GM12878 (cell line): ENCODE measurements around the gene PLB1. TPM values are rescaled to one million over a fixed set of nuclear protein-coding genes. Genes with fewer than 3 reads are reported as not detected.

Source experiments
- ATAC-seq: fragments of 200-7000 bp; cut with Tn5 transposase; 3 replicates; pipeline ENCODE4 v1.9.1; 2020; ENCODE audit warnings: mild to moderate bottlenecking, moderate library complexity
- BruUV-seq: library from RNA; stranded (reverse); fragments of 400-500 nt; replicated peaks from 2 replicates; lab custom pipeline; 2021; lab: Mats Ljungman, UMichigan
- CTCF ChIA-PET: fragments of 300-600 bp; sonication (Branson Sonifier 250); formaldehyde crosslinking; extraction: SDS; loops from one replicate; lab custom pipeline; 2021; ENCODE audit warnings: inconsistent platforms; lab: Yijun Ruan, JAX
- POLR2A ChIA-PET: fragments of 350-600 bp; formaldehyde crosslinking; extraction: SDS; loops from one replicate; lab custom pipeline; 2021; ENCODE audit warnings: inconsistent platforms; lab: Charles Lee
- RAD21 ChIA-PET: fragments of 300-600 bp; sonication (Branson Sonifier 250); formaldehyde crosslinking; loops from one replicate; lab custom pipeline; 2023; ENCODE audit warnings: antibody characterized with exemption; ENCODE audit not compliant: unreplicated experiment; lab: Charles Lee
- SMC1A ChIA-PET: fragments of 300-600 bp; sonication (Branson Sonifier 250); formaldehyde crosslinking; loops from one replicate; lab custom pipeline; 2023; ENCODE audit not compliant: unreplicated experiment, uncharacterized antibody; lab: Charles Lee
- DNase-seq: peaks from one replicate; pipeline ENCODE4 v3.0.0-alpha.2; 2011; ENCODE audit warnings: low read depth, low spot score
- FAIRE-seq: peaks from 3 replicates; lab custom pipeline; 2011; peaks lifted over from hg19 to GRCh38; lab: Jason Lieb, UNC
- H2AFZ ChIP-seq: 2 replicates; pipeline ENCODE4 v1.6.0; 2011; ENCODE audit warnings: low read depth, low read length, control low read depth; ENCODE audit not compliant: control insufficient read depth
- H3K27ac ChIP-seq: 2 replicates; pipeline ENCODE4 v1.5.1; 2011; ENCODE audit warnings: control low read depth; ENCODE audit not compliant: control insufficient read depth, insufficient read depth
- H3K27me3 ChIP-seq, 2 experiments: replicated peaks in 1 of 2; 2 replicates each; pipeline versions ENCODE4 v1.6.0 to v1.6.1; 2011; ENCODE audit warnings: low read length in 1 of 2; ENCODE audit not compliant: control insufficient read depth in 2 of 2, insufficient read depth in 2 of 2
- H3K36me3 ChIP-seq, 2 experiments: 2 replicates each; pipeline ENCODE4 v1.5.1; 2011; ENCODE audit warnings: low read length in 1 of 2; ENCODE audit not compliant: control insufficient read depth in 2 of 2, insufficient read depth in 2 of 2
- H3K4me1 ChIP-seq: 2 replicates; pipeline ENCODE4 v1.6.1; 2011; ENCODE audit warnings: mild to moderate bottlenecking, low read length, moderate library complexity, mixed read lengths; ENCODE audit not compliant: control insufficient read depth, insufficient read depth
- H3K4me2 ChIP-seq: 2 replicates; pipeline ENCODE4 v1.6.0; 2011; ENCODE audit warnings: control low read depth; ENCODE audit not compliant: control insufficient read depth, insufficient read depth
- H3K4me3 ChIP-seq: fragments of 200-600 bp; sonication (generic); 2 replicates; pipeline ENCODE4 v1.5.1; 2016
- H3K79me2 ChIP-seq: 2 replicates; pipeline ENCODE4 v1.6.0; 2011; ENCODE audit warnings: low read length; ENCODE audit not compliant: control insufficient read depth, insufficient read depth
- H3K9ac ChIP-seq: 2 replicates; pipeline ENCODE4 v1.8.0; 2011; ENCODE audit warnings: low read length, control low read depth, mixed read lengths; ENCODE audit not compliant: control insufficient read depth, insufficient read depth
- H3K9me3 ChIP-seq: replicated peaks from 3 replicates; pipeline ENCODE4 v1.5.1; 2011; ENCODE audit warnings: mild to moderate bottlenecking, low read length; ENCODE audit not compliant: control insufficient read depth, insufficient read depth
- H4K20me1 ChIP-seq: 2 replicates; pipeline ENCODE4 v1.6.0; 2011; ENCODE audit not compliant: control insufficient read depth, insufficient read depth
- BHLHE40 ChIP-seq, 2 experiments: fragments of 450-650 bp in 1 of 2; IDR thresholded peaks; 2 replicates each; pipeline ENCODE4 v1.6.1; 2011 to 2017; ENCODE audit warnings: low read depth in 2 of 2, borderline replicate concordance in 1 of 2, improper control_type of control experiment in 1 of 2, low read length in 1 of 2, mild to moderate bottlenecking in 1 of 2
- E2F4 ChIP-seq: IDR thresholded peaks from 2 replicates; pipeline ENCODE4 v1.6.1; 2012; ENCODE audit warnings: low read depth, low read length, improper control_type of control experiment
- IKZF2 ChIP-seq, 2 experiments: fragments of 450-650 bp; IDR thresholded peaks; 2 replicates each; pipeline ENCODE4 v1.6.1; 2017; ENCODE audit warnings: mild to moderate bottlenecking in 2 of 2, moderate library complexity in 2 of 2
- NFXL1 ChIP-seq: fragments of 450-650 bp; IDR thresholded peaks from 2 replicates; pipeline ENCODE4 v1.6.1; 2017; ENCODE audit warnings: antibody characterized with exemption, mild to moderate bottlenecking, borderline replicate concordance
- PKNOX1 ChIP-seq: fragments of 450-650 bp; IDR thresholded peaks from 2 replicates; pipeline ENCODE4 v1.6.1; 2016; ENCODE audit warnings: mild to moderate bottlenecking
- RAD21 ChIP-seq: IDR thresholded peaks from 2 replicates; pipeline ENCODE4 v1.6.1; 2011; ENCODE audit warnings: mild to moderate bottlenecking, low read depth, low read length, moderate library complexity; ENCODE audit not compliant: insufficient read depth
- SIN3A ChIP-seq: IDR thresholded peaks from 2 replicates; pipeline ENCODE4 v1.6.1; 2012; ENCODE audit warnings: low read depth, low read length, improper control_type of control experiment
- SPI1 ChIP-seq: IDR thresholded peaks from 2 replicates; pipeline ENCODE4 v1.6.1; 2011; ENCODE audit warnings: low read depth, mild to moderate bottlenecking, low read length, moderate library complexity, borderline replicate concordance; ENCODE audit not compliant: insufficient read depth
- WRNIP1 ChIP-seq: IDR thresholded peaks from 2 replicates; pipeline ENCODE4 v1.6.1; 2011; ENCODE audit warnings: low read depth, low read length, improper control_type of control experiment, borderline replicate concordance
- WGBS: methylation state at CpG from one replicate; pipeline ENCODE4 v1.1.6; 2016; ENCODE audit warnings: low lambda C conversion rate; ENCODE audit not compliant: insufficient replicate concordance, insufficient coverage; ENCODE audit errors: missing lambda C conversion rate; 5-methylcytosine and 5-hydroxymethylcytosine counted together
- in situ Hi-C: fragments of 300-500 bp; cut with MboI; formaldehyde crosslinking; loops from 9 replicates; pipeline ENCODE4 v1.14.3; 2018; ENCODE audit warnings: mixed read lengths
- intact Hi-C: fragments of 100-400 bp; cut with micrococcal nuclease; formaldehyde crosslinking; loops from one replicate; pipeline ENCODE4 v1.14.2; 2022; ENCODE audit not compliant: unreplicated experiment
- polyA plus RNA-seq, 11 experiments: library from polyadenylated mRNA; depleted of rRNA in 4 of 11; unstranded in 6 of 11; stranded (reverse) in 5 of 11; fragments of >200 nt; fragmentation: Nextera tagmentation in 4 of 11; fragmentation: Illumina TruSeq in 1 of 11; extraction: Ambion mirVana in 4 of 11; extraction: Trizol in 1 of 11; gene quantifications; 1 replicate in 1 of 11; 2 replicates in 10 of 11; pipeline versions ENCODE4 v1.2.1 to v1.2.3, GENCODE V29; 2011 to 2016; ENCODE audit warnings: inconsistent platforms in 2 of 11, missing spikeins in 2 of 11, low read depth in 1 of 11
- total RNA-seq, 4 experiments: library from RNA; depleted of rRNA in 3 of 4; stranded (reverse); fragments of >200 nt in 3 of 4; fragmentation: Illumina TruSeq in 1 of 4; extraction: Trizol in 1 of 4; gene quantifications; 2 replicates each; pipeline versions ENCODE4 v1.2.1 to v1.2.3, GENCODE V29; 2013 to 2021
- TF ChIP-seq, protein P1 (sequence below): fragments of 450-650 bp; IDR thresholded peaks from 2 replicates; pipeline ENCODE4 v1.6.1; 2018; ENCODE audit warnings: mild to moderate bottlenecking, low read depth, moderate library complexity; ENCODE audit not compliant: partially characterized antibody
- TF ChIP-seq, protein P2 (sequence below): IDR thresholded peaks from 2 replicates; pipeline ENCODE4 v1.6.1; 2011; ENCODE audit warnings: borderline replicate concordance, low read depth, mild to moderate bottlenecking, moderate library complexity, low read length; ENCODE audit not compliant: insufficient read depth, poor library complexity, severe bottlenecking
- TF ChIP-seq, protein P3 (sequence below): IDR thresholded peaks from 2 replicates; pipeline ENCODE4 v1.6.1; 2012; ENCODE audit warnings: low read length, inconsistent platforms

PLB1 gene
- total and polyA plus RNA-seq, 10 of the 15 experiments (the other 5 are each of a cell fraction or from before 2014, with no cell fraction given), result 0.03 to 0.49 (median 0.28) TPM

- Histone ChIP-seq H3K27ac (no peak overlapping the region), H3K36me3 (no peaks in the 10 kb centered on the region), H3K9me3 (no peaks in the 10 kb centered on the region), H3K4me1 (0 out of 2 replicates have a peak, but pooled peaks cover 3% of the 10 kb centered on the region), H2AFZ (no peak overlapping the region), H3K4me3 (no peak overlapping the region), H4K20me1 (no peaks in the 10 kb centered on the region), H3K79me2 (no peaks in the 10 kb centered on the region), H3K4me2 (no peak overlapping the region), H3K9ac (no peak overlapping the region), H3K27me3 (0 out of 4 replicates have a peak, but pooled peaks cover 0 to 3% of the 10 kb centered on the region in 2 experiments)
- RAD21 ChIA-PET, result no interaction called here
- WGBS, result 19% methylated on average over 3 of the region's 3 CpGs
- CTCF ChIA-PET, result no interaction called here
- intact Hi-C loops (no loop called here), in situ Hi-C loops (no loop called here)
- no peak for FAIRE-seq
- no peak for DNase-seq
- SMC1A ChIA-PET, result no interaction called here
- POLR2A ChIA-PET, result no interaction called here
- no TSS peak for BruUV-seq
- no peak for ATAC-seq
- TF ChIP-seq BHLHE40 (IDR thresholded peaks at IDR 0.05; ENCODE audit: borderline replicate concordance in 1 of 2, low read depth in 2 of 2, low read length in 1 of 2), result no peak
- TF ChIP-seq RAD21, result no peak
- TF ChIP-seq PKNOX1, result no peak
- no peak for TF ChIP-seq SPI1
- TF ChIP-seq, protein P1, sequence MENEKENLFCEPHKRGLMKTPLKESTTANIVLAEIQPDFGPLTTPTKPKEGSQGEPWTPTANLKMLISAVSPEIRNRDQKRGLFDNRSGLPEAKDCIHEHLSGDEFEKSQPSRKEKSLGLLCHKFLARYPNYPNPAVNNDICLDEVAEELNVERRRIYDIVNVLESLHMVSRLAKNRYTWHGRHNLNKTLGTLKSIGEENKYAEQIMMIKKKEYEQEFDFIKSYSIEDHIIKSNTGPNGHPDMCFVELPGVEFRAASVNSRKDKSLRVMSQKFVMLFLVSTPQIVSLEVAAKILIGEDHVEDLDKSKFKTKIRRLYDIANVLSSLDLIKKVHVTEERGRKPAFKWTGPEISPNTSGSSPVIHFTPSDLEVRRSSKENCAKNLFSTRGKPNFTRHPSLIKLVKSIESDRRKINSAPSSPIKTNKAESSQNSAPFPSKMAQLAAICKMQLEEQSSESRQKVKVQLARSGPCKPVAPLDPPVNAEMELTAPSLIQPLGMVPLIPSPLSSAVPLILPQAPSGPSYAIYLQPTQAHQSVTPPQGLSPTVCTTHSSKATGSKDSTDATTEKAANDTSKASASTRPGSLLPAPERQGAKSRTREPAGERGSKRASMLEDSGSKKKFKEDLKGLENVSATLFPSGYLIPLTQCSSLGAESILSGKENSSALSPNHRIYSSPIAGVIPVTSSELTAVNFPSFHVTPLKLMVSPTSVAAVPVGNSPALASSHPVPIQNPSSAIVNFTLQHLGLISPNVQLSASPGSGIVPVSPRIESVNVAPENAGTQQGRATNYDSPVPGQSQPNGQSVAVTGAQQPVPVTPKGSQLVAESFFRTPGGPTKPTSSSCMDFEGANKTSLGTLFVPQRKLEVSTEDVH, result no peak
- TF ChIP-seq SIN3A, result no peak
- TF ChIP-seq E2F4, result no peak
- TF ChIP-seq, protein P2, sequence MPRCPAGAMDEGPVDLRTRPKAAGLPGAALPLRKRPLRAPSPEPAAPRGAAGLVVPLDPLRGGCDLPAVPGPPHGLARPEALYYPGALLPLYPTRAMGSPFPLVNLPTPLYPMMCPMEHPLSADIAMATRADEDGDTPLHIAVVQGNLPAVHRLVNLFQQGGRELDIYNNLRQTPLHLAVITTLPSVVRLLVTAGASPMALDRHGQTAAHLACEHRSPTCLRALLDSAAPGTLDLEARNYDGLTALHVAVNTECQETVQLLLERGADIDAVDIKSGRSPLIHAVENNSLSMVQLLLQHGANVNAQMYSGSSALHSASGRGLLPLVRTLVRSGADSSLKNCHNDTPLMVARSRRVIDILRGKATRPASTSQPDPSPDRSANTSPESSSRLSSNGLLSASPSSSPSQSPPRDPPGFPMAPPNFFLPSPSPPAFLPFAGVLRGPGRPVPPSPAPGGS, result no peak
- TF ChIP-seq WRNIP1, result no peak
- TF ChIP-seq IKZF2 (IDR thresholded peaks at IDR 0.05), result no peak
- TF ChIP-seq, protein P3, sequence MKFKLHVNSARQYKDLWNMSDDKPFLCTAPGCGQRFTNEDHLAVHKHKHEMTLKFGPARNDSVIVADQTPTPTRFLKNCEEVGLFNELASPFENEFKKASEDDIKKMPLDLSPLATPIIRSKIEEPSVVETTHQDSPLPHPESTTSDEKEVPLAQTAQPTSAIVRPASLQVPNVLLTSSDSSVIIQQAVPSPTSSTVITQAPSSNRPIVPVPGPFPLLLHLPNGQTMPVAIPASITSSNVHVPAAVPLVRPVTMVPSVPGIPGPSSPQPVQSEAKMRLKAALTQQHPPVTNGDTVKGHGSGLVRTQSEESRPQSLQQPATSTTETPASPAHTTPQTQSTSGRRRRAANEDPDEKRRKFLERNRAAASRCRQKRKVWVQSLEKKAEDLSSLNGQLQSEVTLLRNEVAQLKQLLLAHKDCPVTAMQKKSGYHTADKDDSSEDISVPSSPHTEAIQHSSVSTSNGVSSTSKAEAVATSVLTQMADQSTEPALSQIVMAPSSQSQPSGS, result no peak
- TF ChIP-seq NFXL1, result no peak
These were observed 47.1 kb upstream of the PLB1 start for GRCh38 chr2:28448793-28449100.
